ENCODE measurements around the gene XPO4.

- TF ChIP-seq CTCF (IDR thresholded peaks at IDR 0.05) (no peak), POLR2A (IDR thresholded peaks at IDR 0.05) (no peak)
Observed at GRCh38 chr13:20923272-20923671, 20.7 kb upstream of the XPO4 start.

All from gastroesophageal sphincter (tissue), 3 donors.